Skeletal muscle satellite cell (primary cell): Measurements from ENCODE around the gene ZSWIM9. TPM values are rescaled to one million over a fixed set of nuclear protein-coding genes. Genes with fewer than 3 reads are reported as not detected.

Source experiments
- H3K27me3 ChIP-seq: 2 replicates; pipeline ENCODE4 v1.7.0; 2013; ENCODE audit warnings: low read length; ENCODE audit not compliant: control insufficient read depth, insufficient read depth
- H3K36me3 ChIP-seq: 2 replicates; pipeline ENCODE4 v1.7.0; 2013; ENCODE audit warnings: mild to moderate bottlenecking, control low read depth, low read length; ENCODE audit not compliant: insufficient read depth
- H3K4me1 ChIP-seq: 2 replicates; pipeline ENCODE4 v1.7.0; 2013; ENCODE audit warnings: low read length; ENCODE audit not compliant: control insufficient read depth, insufficient read depth
- H3K4me2 ChIP-seq: 2 replicates; pipeline ENCODE4 v1.7.0; 2013; ENCODE audit warnings: mild to moderate bottlenecking, low read length
- H3K4me3 ChIP-seq: 2 replicates; pipeline ENCODE4 v1.7.0; 2013; ENCODE audit warnings: low read length
- H3K9ac ChIP-seq: 2 replicates; pipeline ENCODE4 v1.7.0; 2013; ENCODE audit warnings: mild to moderate bottlenecking, low read depth, low read length, moderate library complexity
- H3K9me3 ChIP-seq: replicated peaks from 2 replicates; pipeline ENCODE4 v1.7.0; 2013; ENCODE audit warnings: mild to moderate bottlenecking, control low read depth, low read length
- total RNA-seq: library from RNA; depleted of rRNA; stranded (reverse); fragments of >200 nt; gene quantifications from 2 replicates; pipeline ENCODE4 v1.2.3, GENCODE V29; 2012; rRNA removed

Gene ZSWIM9
- 1.7 and 2.0 TPM in 2 replicates for total RNA-seq

DNA sequence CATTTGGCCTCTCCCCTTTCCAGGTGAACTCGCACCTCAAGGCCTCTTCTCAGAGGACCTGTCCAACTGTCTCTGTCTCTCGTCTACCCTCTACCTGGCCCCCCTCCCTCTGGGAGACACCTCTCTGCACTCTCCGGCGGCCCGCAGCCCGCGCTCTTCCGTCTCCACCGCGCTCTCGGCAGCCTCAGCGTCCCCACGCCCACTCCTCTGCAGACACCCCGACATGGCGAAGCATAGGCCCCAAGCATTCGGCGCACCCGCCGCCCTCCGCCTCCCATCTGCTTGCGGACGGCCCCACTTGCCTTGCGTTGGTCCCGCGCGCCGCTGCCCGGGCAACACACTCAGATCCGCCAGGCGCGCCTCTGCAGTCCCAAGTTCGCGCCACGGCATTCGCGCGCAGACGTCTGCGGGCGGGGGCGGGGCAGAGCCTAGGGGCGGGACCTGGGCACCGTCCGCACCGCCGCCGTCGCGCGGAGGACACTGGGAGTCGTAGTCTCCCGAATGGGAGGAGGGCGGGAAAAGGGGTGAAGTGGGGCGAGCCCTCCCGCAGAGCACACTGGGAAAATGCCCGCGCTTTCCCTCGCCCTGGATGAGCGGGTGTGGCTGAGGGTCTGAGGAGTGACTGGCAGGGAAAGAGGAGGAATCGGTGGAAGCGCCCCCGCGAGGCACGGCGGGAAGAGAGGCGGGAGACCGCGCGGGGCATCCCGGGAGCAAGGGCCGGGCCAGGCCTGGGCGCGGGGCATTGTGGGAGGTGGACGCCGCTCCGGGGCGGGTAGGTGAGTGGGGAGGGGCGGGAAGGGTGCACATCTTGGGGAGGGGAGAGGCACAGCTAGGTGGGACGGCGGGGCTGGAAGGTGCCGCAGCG lies at the start of gene ZSWIM9, which contains the start of gene LIG1:
Gene ZSWIM9, plus strand, starts transcription at position 742 of the 865 bp plus-strand sequence. CDS start 1,123 bp downstream, outside the sequence.
Gene LIG1, minus strand, starts transcription at position 406 of the 865 bp plus-strand sequence. CDS start 4,778 bp downstream, outside the sequence.
- Histone ChIP-seq H3K4me2 (peak within 1 kb of the TSS; percentile 96), H3K9me3 (no peaks in the 10 kb centered on the region), H3K4me1 (peaks cover 9% of the 10 kb centered on the region), H3K36me3 (peaks cover 18% of the 10 kb centered on the region), H3K9ac (peak within 1 kb of the TSS; percentile 89), H3K4me3 (peak within 1 kb of the TSS; percentile 95), H3K27me3 (no peaks in the 10 kb centered on the region)

DNA sequence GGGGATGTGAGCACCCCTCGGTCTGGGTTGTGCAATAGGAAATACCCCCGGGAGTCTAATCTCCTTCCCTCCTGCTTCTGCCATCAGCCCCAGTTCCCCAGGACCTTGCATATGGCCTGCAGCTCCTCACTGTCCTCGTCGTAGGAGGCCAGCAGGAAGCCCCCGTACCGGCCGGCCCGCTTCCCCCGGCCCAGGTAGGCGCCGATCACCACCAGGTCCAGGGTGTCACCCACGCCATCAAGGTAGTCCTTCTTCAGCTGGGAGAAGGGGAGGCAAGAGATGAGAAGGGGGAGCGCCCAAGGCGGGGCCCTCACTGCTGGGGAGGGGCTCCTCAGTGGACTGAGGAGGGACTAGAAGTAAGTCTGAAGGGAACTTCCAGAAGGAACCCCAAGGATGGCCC lies 49.4 kb upstream of the ZSWIM9 start:
- Histone ChIP-seq H3K9me3 (no peaks in the 10 kb centered on the region), H3K9ac (no peak overlapping the region), H3K36me3 (peaks cover 3% of the 10 kb centered on the region), H3K4me3 (no peak overlapping the region), H3K4me1 (peaks cover 11% of the 10 kb centered on the region), H3K27me3 (no peaks in the 10 kb centered on the region), H3K4me2 (no peak overlapping the region)

- no peak overlapping the region for H3K4me2 ChIP-seq
- peaks cover 11% of the 10 kb centered on the region for H3K4me1 ChIP-seq
- no peaks in the 10 kb centered on the region for H3K9me3 ChIP-seq
- H3K4me3 ChIP-seq: no peak overlapping the region
- no peak overlapping the region for H3K9ac ChIP-seq
- no peaks in the 10 kb centered on the region for H3K27me3 ChIP-seq
- H3K36me3 ChIP-seq: peaks cover 3% of the 10 kb centered on the region
Measured at GRCh38 chr19:48121909-48122371, 48.5 kb upstream of the ZSWIM9 start.

- peaks cover 4% of the 10 kb centered on the region for H3K36me3 ChIP-seq
- no peak overlapping the region for H3K4me2 ChIP-seq
- peaks cover 11% of the 10 kb centered on the region for H3K4me1 ChIP-seq
- H3K9ac ChIP-seq: no peak overlapping the region
- no peaks in the 10 kb centered on the region for H3K9me3 ChIP-seq
- no peak overlapping the region for H3K4me3 ChIP-seq
- no peaks in the 10 kb centered on the region for H3K27me3 ChIP-seq
Measured at GRCh38 chr19:48122421-48122820, 48.1 kb upstream of the ZSWIM9 start.

DNA sequence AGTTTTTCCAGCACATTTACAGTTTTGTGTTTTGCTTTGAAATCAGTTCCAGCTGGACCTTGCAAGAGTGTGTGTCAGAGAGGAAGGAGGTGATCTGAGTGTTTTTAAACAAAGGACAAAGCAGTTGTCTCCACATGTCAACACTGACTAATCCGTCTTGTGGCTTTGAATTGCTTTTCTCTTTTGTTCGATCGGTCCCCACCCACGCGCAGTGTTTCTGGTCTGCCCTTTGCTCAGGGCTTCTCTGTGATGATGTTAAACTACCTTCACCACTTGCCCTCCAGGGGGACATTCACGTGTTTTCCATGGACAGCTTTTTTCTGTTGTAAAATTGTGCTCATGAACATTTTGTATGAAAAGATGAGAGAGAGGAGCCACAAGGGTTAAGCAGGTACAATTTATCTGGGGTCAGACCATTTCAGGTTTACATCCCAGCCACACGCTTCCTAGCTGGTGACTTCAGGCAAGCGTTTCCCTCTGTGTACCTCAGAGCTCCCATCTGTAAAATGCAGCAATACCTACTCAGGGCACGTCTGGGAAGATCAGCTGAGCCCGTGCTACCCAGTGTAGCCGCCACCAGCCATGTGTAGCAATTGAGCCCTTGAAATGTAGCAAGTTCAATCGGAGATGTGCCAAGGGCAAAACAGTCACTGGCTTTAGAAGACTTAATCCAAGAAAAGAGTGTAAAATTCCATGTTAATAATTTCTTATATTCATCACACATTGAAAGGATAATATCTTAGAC lies 46.4 kb upstream of the ZSWIM9 start:
- H3K4me3 ChIP-seq: no peak overlapping the region
- H3K36me3 ChIP-seq: peaks cover 4% of the 10 kb centered on the region
- H3K4me2 ChIP-seq: no peak overlapping the region
- H3K4me1 ChIP-seq: peaks cover 11% of the 10 kb centered on the region
- no peaks in the 10 kb centered on the region for H3K27me3 ChIP-seq
- H3K9me3 ChIP-seq: no peaks in the 10 kb centered on the region
- H3K9ac ChIP-seq: no peak overlapping the region

GRCh38 chr19:48127561-48127960 lies 42.9 kb upstream of the ZSWIM9 start:
- Histone ChIP-seq H3K4me2 (no peak overlapping the region), H3K4me1 (peaks cover 11% of the 10 kb centered on the region), H3K36me3 (peaks cover 8% of the 10 kb centered on the region), H3K9me3 (no peaks in the 10 kb centered on the region), H3K27me3 (no peaks in the 10 kb centered on the region), H3K9ac (no peak overlapping the region), H3K4me3 (no peak overlapping the region)

DNA sequence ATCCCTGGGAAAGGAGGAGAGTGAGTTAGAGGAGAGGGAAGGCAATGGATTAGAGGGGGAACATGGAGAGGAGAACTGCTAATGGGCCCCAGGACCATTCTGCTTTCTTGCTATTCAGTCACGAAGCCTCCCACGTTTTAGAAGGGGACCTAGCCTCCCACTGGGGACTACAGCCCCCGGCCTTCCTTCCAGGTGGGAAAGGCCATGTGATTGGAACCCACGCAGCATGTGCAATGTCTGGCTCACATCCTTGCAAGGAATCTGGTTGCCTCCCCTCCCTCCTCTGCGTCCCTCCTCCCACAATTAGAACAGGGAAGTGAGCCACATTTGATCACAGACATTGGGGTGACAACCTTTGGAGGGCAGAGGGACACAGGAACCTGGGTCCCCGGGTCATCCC lies 37.4 kb upstream of the ZSWIM9 start:
- Histone ChIP-seq H3K4me2 (no peak overlapping the region), H3K36me3 (peaks cover 5% of the 10 kb centered on the region), H3K27me3 (no peaks in the 10 kb centered on the region), H3K9ac (no peak overlapping the region), H3K9me3 (no peaks in the 10 kb centered on the region), H3K4me1 (no peaks in the 10 kb centered on the region), H3K4me3 (no peak overlapping the region)

DNA sequence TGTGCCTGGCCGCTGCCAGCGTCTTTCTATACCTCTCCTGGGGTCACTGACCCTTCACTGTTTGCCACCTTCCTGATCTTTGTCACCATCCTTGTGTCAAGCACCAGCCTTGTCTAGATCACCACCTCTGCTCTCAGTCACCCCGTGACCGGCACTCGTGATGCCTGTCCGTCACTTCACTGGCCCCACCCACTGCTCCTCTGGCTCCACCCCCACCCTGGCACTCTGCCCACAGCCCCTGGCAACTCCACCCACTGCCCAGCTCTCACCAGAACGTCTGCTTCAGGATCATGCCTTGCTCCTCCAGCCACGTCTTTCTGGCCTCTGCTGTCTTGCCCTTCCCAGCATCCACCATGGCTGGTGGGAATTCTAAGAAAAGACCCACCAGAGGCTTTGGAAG lies 35.1 kb upstream of the ZSWIM9 start:
- no peak overlapping the region for H3K4me3 ChIP-seq
- no peak overlapping the region for H3K9ac ChIP-seq
- no peak overlapping the region for H3K4me2 ChIP-seq
- peaks cover 5% of the 10 kb centered on the region for H3K36me3 ChIP-seq
- H3K9me3 ChIP-seq: no peaks in the 10 kb centered on the region
- H3K27me3 ChIP-seq: no peaks in the 10 kb centered on the region
- H3K4me1 ChIP-seq: no peaks in the 10 kb centered on the region

GRCh38 chr19:48136547-48136946 lies 33.9 kb upstream of the ZSWIM9 start:
- no peak overlapping the region for H3K9ac ChIP-seq
- no peaks in the 10 kb centered on the region for H3K27me3 ChIP-seq
- no peaks in the 10 kb centered on the region for H3K4me1 ChIP-seq
- H3K36me3 ChIP-seq: no peaks in the 10 kb centered on the region
- no peak overlapping the region for H3K4me3 ChIP-seq
- no peak overlapping the region for H3K4me2 ChIP-seq
- no peaks in the 10 kb centered on the region for H3K9me3 ChIP-seq

DNA sequence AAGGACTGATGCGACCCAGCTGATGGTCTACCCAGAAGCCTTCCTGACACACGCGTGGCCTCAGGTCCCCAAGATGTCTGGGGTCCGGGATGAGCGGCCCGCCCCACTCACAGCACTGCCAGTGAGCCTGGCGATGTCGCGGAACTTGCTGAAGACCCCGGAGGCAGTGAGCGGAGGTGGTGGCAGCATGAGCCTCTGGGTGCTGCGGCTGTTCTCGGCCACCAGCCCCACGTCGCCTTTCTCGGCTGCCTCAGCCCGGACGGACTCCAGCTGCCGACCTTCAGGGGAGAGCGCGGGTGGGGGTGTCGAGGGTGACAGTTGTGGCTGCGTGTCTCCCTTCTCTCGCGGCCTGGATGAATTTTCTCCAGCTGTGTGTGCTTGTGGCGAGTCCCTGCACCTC lies 33.1 kb upstream of the ZSWIM9 start:
- Histone ChIP-seq H3K4me1 (no peaks in the 10 kb centered on the region), H3K27me3 (no peaks in the 10 kb centered on the region), H3K4me2 (no peak overlapping the region), H3K4me3 (no peak overlapping the region), H3K36me3 (no peaks in the 10 kb centered on the region), H3K9me3 (no peaks in the 10 kb centered on the region), H3K9ac (no peak overlapping the region)

DNA sequence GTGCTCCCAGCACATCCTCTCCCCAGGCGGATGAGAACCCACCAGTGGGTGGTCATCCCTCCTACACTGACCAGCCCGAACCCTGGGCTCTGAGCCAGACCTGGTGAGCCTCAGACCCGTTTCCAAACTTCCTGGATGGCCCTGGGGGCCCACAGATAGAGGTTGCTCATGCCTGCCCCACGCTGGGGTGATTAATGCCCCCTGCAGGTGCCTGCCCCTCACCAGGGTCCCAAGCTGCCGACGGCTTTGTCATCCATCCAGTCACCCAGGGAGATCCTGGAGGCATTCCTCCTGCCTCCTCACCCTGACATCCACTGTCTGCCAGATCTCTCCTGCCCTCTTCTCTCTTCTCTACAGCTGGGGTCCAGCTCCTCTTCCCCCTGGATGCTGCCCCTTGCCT lies 31.4 kb upstream of the ZSWIM9 start:
- no peaks in the 10 kb centered on the region for H3K4me1 ChIP-seq
- no peaks in the 10 kb centered on the region for H3K9me3 ChIP-seq
- no peaks in the 10 kb centered on the region for H3K27me3 ChIP-seq
- H3K36me3 ChIP-seq: no peaks in the 10 kb centered on the region
- no peak overlapping the region for H3K9ac ChIP-seq
- no peak overlapping the region for H3K4me2 ChIP-seq
- no peak overlapping the region for H3K4me3 ChIP-seq
